HG02870 (cell line): ENCODE measurements around the gene NFATC1.

Source experiments
- ATAC-seq: cut with Tn5 transposase; IDR thresholded peaks from one replicate; pipeline ENCODE4 v1.9.1; 2021; ENCODE audit warnings: mild to moderate bottlenecking, moderate library complexity; ENCODE audit not compliant: unreplicated experiment

The NFATC1 gene

DNA sequence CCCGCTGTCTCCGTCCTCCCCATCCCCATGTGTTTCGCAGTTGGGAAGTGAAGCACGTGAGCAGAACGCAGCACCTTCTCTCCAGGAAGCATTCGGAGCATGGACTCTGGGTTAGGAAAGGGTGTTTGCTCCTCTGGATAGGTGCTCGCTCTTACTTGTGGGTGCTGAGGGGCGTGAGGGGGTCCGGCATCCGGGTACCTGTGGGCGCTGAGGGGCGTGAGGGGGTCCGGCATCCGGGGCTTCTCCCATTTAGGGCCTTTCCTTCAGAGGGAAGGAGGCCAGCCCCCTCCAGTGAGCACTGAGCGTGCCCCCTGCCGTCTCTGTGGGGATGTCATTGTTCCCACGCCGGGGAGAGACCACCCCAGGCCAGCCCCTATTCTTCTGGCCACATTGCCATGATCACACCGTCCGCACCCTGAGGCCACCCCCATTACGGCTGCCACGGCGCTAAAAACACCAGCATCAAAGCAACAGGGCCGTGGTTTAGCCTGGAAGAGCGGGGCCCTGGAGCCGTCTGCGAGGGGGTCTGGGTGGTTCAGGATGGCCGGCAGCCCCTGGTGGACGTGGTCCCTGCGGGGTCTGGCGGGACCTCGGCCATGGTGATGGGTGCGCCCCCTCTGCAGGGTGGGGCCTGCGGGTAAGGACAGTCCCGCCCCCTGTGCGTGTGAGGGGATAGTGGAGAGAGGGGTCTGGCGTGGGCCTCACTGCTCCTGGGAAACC is 41.0 kb downstream of the NFATC1 start:
- ATAC-seq = no peak

DNA sequence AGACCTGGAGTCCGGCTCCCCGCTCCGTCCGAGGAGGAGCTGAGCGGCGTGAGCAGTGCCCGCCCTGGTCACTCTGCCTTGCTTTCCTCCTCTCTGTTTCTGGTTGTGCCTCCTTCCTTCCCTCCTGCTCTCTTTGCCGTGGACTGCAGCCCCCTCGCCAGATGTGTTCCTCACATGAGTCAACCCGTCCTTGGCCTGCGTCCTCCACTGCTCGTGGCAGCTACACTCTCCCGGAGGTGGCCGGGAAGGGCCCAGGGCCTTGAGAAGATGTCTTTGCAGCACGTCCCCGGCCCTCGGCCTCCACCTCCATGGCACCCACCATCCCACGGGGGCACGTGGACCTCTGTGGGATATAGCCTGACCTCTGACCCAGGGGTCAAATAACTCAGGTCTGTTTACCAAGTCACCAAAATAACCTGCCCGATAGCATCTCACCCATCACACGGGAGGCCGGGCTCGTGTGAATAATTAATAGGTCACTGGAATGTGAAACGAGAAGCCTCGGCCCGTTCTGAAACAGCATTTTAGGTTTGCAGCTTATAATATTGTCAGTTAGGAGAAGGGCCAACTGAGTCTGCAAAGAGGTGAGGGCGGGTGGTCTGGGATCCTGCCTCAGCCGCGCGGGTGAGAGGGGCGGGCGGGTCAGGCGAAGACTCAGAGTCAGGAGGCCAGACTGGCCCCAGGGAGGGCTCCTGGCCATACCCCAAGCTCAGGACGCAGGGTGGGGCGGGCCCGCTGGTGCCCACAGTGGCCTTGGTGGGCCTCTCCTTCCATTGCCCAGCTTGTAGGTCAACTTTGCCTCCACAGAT is 42.6 kb downstream of the NFATC1 start:
- ATAC-seq = no peak

DNA sequence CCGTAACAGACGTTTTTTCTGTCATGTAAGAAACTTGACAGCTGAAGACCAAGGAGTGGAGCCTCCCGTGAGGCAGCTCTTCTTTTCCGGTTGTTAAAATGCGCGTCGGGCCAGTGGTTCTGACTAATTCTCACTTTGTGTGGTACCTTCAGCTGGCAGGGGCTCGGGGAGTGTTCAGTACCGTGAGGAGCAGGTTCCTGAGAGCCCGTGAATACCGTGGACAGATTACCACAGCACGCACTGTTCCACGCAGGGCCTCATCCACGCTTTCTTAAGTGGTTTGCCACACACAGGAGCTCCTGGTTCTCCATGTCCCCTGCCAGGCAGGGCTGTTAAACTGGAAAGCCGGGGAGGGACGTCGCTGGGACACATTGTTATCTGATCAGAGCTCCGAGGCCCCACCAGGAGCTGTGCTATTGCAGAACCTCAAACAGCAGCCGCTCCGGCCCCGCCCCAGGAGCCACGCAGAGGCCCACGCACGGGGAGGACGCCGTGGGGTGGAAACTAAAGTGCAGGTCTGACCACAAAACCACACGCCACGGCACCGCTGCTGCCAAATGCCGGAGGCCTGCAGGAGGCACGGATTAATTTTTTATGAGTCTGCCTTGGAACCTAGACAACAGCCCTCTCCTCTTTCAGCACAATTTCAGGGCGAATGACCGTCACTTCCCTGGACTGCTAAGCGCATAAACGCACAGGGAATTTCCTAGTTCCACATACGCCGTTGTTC is 43.3 kb downstream of the NFATC1 start:
- no peak for ATAC-seq

DNA sequence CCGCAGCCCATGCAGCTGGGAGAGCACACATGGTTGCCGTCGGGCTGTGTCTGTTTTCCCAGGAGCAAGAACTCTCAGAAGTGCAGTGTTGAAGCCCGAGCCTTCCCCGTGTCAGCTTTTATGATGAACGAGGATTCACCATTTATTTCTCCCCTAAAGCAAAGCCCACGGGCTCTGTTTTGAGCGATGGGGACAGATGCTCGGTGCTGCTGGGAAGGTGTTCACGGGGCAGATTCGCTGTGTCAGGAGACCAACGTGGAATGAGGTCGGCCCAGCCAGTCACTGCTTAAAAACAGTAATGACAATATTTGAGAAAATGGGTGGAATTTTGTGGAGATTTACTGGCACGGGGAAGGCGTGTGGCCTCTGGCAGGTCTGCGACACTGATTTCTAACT is 43.9 kb downstream of the NFATC1 start:
- no peak for ATAC-seq

DNA sequence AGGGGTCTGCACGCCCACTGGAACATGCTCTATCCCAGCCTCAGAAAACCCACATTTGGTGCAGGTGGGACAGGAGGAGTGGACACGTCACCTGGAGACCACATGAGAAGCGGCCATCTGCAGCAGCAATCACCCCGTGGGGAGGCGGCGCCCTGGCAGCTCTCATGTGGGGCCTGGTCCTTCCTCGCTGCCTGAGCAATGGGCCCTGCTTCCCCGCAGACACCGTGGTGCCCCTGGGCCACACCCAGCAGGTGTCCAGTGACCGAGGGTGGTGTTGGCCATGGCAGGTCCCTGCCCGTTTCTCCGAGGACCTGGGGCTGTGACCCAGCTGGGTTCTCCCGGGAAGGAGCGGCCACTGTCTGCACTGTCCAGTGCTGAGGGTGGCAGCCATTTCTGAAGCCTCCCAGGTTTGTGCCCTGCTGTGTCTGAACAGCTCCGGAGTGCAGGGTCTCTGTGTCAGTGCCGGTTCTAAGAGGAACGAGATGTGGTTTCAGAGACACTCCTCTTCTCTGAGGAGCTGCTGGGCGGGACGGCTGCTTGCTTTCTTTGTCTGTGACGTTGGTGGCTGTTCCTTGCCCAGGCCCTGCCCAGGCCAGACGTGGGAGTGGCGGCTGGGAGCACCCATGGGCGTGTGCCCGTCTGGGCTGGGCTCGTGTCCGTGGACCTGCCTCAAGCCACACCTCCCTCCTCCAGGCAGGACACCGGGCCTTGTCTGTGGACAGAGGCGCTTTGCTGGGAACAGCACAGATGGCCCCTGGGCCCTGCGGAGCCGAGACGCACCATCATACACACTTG is 44.8 kb downstream of the NFATC1 start:
- ATAC-seq = no peak

DNA sequence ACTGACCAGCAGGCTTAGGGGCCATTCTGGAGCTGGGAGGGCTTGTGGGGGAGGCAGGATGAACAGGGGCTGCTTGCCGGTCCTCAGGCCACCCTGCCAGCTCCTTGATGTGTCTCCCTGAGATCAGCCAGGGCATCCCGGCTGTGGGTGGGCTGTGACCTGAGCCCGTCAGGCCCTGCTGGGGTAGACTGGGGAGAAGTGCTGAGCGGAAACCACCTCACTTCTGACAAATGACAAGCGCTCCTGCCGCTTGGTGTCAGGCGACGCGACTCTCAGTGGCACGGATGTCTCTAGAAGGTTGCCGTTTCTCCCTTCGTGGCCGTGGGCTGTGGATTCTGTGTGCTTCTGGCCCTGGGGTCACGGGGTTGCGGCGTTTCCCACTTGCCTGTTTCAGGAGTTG is 45.7 kb downstream of the NFATC1 start:
- ATAC-seq = no peak

DNA sequence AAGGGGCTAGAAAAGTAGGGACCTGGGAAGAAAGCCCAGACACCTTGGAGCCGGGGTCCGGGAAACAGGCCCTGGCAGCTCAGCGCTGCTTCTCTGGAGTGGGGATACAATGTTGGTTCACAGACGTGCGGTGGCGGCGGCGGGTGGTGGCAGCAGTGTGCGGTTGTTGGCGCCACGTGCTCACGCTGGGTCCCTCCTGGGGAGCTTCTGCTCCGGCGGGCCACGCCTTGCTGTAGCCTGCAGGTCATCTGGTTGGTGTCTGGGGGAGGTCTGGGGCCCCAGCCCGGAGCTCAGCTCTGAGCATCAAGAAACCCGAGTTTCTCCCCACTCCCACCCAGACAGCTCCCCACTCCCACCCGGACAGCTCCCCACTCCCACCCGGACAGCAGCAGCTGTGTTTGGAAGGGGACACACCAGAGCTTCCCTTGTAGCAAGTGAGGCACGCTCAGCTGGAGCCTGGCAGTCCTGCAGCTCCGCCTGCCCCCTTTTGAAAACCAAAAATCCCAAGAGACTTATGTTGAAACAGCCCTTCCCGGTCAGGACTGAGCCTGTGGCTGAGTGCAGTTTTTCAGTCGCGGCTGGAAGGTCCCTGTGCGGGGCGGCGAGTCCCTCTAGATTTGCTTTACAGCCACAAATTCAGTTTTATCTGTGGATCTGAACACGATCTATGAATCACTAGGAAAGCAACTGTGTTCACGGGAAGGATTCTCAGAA is 46.9 kb downstream of the NFATC1 start:
- ATAC-seq = no peak

DNA sequence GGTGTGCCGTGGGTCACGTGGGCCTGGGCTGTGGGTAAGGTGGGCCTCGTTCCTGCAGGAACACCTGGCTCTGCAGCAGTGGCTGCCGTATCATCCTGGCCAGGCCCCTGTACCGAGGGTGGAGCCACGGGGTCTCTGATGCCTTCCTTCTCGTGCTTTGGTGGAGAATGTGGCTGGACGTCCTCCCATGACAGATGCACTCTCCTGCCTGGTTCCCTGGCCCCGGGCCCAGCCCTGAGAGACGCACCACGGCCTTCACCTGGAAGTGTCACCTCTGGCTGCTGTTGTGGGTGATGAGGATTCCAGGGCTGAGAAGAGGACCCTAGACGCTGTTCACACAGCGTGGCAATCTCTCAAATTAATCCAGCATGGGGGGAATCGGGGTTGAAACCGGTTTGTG is 49.5 kb downstream of the NFATC1 start:
- ATAC-seq = no peak

DNA sequence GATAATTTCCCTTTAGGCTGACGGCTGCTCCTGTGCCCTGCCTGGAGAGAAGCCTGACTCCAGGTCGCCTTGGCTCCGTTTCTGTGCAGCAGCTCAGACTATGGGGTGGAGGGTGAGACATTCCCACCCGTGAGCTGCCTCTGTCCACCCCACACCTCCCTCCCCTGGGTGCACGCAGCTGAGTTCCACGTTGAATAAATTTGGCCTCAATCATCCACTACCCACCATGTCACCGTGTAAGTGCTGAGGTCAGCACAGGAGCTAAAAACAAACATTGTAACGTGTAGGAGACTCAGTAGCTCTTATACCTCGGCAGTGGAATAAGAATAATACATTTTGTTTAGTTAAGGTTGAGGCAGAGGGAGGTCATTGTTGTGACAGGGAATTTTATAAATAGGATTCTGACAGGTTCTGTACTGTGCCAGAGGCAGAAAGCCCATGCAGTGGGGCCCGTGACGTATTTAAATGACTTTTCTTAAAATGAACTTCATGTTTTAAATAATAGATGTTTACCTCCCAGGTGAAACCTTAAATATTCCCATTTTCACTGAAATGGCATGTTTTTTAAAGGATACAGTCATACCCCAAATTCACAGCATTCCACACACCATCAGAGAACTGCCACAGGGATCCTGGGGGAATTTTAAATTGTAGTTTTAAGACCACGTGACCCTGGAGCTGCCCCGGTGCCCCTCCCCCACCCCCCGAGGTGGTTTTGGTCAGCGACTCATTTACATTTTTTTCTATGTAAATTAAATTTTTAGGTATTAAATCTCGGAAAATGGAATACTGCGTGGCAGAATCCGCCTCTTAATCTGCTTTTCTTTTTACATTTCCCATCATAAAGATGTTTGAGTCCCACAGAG is 50.2 kb downstream of the NFATC1 start:
- no peak for ATAC-seq

DNA sequence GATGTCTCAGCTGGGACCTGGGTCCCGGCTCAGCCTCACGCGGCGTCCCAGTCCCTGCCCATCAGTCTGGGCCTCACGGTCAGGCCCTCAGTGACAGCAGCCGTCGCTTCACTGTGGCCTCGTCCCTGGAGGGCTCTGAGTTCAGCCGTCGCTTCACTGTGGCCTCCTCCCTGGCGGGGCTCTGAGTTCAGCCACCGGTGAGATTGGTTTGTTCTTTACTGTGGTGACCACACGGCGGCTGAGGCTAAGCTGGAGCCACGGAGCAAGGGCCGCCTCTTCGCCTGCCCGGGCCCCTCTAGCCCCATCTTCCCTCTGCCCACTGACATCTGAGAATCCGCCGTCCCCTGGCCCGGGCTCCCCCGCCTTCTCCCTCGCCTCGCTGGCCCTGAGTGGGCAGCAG is 51.2 kb downstream of the NFATC1 start:
- no peak for ATAC-seq

DNA sequence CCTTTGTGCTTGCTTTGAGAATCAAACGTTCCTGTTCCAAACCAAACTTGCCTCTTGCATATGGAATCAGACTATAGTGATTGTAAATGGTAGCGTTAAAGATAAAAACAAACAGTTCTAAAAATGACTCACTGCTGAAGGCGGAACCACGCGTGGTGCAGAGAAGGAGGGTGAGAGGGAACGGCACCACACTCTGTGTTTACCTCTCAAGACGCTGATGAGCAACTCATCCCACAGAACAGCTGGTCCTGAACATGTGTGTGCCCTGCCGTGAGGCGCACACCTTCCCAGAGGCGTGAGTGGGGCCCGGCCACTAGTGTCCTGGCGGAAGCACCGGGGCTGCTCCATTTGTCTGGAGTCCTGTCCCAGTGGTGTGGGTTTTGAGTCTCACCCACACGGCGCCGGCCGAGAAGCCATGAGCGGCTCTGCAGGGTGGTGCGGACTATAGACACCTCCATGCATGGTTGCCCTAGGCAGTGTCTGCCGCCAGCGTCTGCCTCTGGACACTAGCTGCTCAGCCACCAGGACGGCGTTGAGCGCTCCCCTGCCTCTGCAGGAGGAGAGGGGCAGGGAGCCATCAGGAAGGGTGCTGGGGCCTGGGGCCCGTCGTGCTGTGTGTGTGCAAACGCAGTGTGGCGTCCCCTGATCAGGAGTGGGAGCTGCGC is 52.1 kb downstream of the NFATC1 start:
- ATAC-seq = no peak

DNA sequence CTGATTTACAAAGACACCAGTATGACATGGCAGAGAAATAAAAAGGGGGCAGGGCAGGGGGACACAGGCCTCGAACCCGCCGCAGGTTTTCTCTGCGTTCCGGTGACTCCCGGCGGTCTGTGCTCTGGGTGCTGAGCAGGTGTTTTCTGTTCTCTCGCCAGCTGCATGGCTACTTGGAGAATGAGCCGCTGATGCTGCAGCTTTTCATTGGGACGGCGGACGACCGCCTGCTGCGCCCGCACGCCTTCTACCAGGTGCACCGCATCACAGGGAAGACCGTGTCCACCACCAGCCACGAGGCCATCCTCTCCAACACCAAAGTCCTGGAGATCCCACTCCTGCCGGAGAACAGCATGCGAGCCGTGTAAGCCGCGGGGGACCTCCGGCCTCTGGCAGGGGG is 52.9 kb downstream of the NFATC1 start:
- ATAC-seq = no peak

DNA sequence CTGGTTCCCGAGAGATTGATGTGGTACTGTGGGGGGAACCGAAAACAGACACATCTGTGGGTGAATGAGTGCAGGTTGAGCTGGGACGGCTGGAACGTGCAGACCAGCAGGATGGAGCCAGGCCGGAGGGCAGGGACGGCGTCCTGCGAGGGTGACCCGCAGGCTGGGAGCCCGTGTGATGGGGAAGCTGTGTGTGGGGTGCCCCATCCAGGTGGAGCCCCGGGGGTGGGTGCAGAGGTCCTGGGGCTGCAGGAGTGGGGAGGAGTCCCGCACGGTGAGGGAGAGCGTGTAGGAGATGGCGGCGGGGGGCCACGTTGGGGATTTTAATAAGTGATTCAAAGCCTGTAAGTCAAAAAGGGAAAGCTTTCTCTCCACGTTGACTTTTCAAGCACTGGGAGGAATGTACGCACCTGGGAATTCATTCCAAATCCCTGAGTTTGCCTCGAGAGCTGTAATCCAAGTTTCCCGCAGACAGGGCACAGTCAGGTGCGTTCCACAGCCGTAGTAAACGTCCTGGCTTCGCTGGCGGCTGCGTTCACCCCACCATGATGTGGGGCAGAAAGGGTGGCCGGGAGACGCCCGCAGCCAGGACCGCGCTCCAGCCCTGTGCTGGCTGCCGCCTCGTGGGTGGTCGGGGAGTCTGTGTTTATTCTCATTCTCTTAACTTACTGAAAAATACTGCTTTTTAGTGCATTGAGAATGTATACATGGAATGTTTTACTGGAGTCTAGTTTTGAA is 54.0 kb downstream of the NFATC1 start:
- ATAC-seq = no peak

DNA sequence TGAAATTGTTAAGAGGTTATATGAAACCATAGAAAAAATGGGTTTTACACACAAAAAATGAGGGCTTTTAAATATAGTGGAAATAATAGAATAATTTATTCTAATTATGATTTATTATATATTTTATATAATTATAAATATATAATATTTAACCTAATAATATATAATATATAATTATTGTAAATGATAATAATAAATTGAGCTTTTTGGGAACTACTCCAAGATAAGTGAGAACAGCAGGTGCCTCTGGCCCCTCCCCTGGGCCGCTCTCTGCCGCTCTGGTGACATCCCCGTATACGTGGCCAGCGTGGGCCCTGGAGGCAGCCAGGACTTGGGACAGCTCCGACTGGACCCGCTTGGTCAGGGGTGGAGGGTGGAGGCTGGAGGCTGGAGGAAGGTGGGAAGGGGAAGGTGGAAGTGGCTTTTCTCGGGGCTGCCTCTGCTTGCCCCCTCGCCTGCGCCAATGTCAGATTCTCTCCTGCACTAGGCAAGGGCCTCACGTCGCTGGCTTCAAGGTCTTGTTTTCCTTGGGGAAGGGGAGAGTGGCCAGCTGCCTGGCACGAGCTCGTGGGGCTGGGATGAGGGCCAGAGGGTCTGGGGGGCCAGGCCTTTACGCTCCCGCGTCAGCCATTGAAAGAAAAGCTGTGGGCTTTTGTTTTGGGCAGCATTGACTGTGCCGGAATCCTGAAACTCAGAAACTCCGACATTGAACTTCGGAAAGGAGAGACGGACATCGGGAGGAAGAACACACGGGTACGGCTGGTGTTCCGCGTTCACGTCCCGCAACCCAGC is 54.8 kb downstream of the NFATC1 start:
- no peak for ATAC-seq

DNA sequence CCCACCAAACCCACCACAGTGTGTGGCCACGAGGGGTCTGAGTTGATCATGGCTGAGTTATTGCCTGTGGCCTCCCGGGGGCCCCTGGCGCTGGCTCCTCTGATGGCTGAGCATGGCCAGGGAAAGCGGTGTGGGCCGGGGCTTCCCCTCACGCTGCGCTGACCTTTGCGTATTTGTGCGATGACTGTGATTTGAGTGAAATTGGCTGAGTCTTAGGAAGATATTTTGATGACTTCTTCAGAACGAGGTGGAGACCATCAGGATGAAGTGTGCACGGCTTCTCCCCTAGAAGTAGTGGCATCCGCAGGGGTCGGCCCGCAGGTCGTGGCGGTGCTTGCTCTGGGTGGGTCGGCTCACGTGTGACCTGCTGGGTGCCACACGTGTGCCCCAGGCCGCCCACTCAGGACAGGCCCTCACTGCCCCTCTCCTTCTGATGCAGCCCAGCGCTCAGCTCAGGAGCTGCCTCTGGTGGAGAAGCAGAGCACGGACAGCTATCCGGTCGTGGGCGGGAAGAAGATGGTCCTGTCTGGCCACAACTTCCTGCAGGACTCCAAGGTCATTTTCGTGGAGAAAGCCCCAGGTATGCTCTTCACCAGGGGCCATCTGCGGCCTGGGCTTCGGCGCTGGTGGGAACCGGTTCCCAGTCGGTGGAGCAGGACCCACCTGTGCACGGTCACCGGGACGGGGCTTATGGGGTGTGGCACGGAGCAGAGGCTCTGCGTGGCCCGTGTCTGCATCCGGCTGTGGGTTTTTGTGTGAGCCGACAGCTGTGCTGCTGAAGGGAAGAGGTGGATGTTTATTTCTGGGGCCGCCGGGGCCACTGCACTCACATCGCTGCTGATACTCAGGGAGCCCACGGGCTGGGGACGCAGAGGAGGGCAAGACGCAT is 55.8 kb downstream of the NFATC1 start:
- no peak for ATAC-seq

DNA sequence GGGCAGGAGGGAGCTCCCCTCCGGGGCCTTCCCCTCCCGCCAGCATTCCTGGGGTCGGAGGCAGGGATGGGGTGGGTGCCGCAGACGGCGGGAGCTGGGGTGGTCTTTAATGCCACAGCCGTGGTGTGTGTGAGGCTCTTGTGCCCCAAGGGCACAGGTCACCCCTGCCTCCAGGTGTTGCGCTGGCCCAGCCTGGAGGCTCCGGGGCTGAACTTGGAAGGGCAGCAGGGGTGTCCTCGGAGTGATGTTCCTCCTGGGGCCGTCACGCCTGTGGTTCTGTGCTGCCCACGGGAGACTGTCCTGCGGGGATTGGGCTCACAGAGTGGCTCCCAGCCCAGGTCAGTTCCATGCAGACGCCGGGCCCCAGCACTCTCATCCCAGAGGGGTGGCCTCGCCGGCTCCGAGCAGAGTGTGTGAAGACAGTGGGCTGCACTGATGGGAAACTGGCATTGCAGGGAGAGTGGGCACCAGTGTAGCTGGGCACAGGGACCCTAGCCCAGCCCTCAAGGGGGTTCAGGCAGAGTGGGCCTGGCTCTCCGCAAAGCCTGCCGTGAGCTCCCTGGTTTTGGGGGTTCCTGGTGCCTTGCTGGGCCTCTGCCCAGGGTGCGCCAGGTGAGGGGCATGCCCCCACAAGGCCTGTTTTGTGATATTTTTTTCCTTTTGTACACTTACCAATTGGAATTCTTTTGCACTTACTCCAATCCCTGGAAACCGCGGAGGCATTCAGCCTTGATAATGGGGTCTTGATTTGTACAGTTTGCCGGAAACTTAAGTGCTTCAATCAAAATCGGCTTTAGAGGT is 56.7 kb downstream of the NFATC1 start:
- no peak for ATAC-seq
